DMS 273 treated with DMSO at 0.1 percent for 48 hours (cell line): Measurements from ENCODE around the gene ELP1.
"Not testable (repeated sequence)": the region's sequence is repeated elsewhere in the genome, so short reads cannot be mapped to it uniquely, and the experiment has no call there.

Experiments
- DNase-seq: peaks from one replicate; lab custom pipeline; 2025; lab: John Stamatoyannopoulos, UW

Gene ELP1

DNA sequence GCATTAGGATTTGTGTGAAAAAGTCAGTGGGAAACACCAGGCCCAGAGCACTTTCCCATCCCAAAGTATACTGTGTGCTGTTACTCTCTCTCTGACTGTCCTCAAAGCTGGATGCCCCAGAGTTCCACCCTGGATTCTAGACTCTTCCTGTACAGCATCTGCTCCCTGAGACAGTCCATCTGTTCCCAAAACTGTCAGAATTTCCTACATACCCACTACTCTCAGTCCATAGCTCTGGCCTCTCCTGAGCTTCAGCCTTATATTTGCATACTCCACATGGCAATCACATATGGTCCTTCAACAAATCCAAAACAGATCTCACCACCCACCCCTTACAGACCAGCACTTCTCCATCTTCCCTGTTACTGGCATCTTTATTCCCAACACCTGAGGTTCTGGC is 9.5 kb downstream of the ELP1 start:
- peak; percentile 46 for DNase-seq

DNA sequence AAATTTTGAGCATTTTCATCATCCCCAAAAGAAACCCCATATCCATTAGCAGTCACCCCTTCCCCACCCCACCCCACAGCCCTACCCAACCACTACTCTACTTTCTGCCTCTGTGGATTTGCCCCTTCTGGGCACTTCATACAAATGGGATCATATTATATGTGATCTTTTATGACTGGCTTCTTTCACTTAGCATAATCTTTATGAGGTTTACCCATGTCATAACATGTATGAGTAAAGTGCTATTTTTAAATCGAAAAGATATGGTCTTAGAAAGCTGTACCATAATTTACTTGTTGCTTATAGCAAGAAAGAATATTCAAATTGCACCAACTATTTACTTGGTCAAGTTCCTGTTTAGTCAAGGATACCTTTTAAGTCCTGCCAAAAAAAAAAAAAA is 12.7 kb downstream of the ELP1 start:
- DNase-seq, result no peak

DNA sequence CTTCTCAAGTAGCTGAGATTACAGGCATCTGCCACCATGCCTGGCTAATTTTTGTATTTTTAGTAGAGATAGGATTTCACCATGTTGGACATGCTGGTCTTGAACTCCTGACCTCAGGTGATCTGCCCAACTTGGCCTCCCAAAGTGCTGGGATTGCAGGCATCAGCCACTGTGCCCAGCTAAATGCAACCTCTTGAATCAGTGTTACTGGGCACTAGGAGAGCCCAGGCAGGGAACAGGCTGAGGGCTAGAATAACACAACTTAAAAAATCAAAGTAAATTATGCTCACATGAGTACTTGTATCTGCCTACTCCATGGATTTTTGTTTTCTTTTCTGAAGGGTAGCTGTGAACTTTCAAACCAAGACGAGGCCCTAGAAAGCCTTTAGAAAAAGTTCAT is 13.5 kb downstream of the ELP1 start:
- not testable (repeated sequence) for DNase-seq

DNA sequence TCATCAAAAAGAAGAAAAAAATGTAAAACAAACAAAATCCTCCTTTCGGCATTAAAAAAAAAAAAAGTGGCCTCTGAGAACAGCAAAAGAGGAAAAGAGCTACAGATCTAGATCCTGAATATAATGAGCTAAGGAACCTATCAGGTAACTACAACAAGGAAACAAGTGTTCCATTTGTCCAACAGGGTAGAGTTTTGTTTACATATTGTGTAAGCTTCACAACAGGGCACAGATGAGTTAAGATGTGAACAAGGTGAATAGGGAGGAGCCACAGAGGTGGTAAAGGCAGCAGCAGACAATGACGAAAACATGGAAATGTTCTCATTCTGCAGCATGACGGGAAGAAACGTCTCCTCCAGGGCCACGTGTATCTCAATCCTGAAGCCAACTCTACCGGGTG is 14.4 kb downstream of the ELP1 start:
- DNase-seq, result no peak

DNA sequence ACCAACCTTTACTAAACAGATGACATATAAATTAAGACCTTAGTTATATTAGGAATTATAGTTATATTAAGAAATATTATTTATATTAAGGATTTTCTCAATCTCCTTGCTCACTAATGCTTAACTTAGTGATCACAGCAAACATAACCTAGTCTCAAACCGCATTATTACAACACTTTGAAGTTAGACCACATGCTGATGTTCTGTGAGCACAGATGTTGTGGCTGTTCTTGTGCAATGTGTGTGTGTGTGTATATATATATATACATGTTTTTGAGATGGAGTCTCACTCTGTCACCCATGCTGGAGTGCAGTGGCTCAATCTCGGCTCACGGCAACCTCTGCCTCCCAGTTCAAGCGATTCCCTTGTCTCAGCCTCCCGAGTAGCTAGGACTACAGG is 20.5 kb downstream of the ELP1 start:
- DNase-seq, result no peak

DNA sequence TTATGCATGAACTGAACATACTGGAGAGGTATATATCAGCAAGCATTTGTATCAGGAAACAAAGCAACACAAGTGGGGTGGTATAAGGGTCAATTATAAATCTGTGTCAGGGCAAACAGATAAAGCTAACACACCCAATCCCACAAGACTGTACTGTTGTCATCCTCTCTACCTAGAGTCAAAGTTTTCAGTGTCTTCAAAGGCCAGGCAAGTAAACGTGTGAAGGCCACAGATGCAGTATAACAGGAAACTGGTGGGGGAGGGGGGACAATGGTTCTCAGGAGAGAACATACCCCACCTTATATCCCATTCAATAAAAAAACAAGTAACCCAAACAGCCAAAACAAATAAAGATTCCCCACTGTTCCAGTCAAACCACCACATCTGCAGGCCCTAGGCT is 22.1 kb downstream of the ELP1 start:
- DNase-seq, result no peak

DNA sequence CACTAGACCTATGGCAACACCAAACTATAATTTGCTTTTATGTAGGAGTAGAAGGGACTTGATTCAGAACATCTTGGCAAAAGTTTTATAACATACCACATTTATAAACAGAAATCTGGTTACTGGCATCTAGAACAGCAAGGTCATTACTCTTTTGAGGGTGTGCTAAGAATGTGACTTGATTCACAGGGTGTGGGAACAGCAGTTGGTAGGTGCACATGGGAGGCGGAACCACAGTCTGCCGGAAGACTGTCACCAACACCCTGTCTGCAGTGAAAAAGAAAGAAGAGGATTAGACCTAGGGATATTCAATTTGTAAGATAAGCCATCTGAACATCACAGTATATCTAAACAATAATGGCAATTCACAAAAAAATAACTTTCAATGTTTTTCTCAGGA is 23.0 kb downstream of the ELP1 start:
- DNase-seq, result no peak

DNA sequence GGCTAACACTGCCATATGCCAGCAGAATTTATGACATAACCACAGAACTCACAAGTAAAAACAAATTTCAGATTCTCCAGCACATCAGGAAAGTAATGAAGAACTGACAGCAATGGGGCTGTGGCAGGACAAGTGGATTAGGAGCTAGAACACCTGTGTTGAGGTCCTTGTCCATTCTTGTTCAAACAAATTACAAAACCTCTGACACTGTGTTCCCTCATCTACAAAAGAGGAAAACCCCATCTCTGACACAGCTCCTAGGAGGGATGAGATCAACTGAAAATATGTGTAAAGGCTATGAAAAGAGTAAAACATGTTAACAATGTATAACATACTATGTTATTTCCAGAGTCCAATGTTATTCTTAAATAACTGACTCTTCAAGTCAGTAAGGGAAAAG is 23.5 kb downstream of the ELP1 start:
- DNase-seq, result no peak

DNA sequence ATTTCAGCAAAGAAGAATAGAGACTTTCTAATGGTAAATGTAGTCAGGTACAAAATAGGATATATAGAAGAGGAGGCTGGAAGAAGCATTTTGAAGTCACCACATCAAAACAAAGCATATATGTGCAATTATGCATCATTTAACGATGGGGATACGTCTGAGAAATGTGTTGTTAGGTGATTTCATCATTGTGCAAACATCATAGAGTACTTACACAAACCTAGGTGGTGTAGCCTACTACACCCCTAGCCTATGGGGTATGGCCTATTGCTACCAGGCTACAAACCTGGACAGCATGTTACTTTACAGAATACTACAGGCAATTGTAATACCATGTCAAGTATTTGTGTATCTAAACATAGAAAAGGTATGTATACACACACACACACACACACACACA is 28.4 kb downstream of the ELP1 start:
- no peak for DNase-seq

DNA sequence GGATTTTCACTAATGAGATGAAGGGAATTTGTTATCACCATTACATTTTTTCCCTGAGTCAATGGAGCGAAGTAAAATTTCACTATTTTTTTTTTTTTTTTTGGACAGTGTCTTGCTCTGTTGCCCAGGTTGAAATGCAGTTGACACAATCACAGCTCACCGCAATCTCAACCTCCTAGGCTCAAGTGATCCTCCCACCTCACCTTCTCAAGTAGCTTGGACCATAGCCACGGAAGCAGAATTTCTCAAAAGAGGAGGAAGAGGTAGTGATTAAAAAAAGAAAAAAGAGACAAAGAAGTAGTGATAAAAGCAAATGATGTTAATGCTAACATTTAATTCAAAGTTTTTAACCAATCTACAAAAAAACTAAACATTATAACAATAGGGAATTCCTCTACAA is 29.8 kb downstream of the ELP1 start:
- no peak for DNase-seq

DNA sequence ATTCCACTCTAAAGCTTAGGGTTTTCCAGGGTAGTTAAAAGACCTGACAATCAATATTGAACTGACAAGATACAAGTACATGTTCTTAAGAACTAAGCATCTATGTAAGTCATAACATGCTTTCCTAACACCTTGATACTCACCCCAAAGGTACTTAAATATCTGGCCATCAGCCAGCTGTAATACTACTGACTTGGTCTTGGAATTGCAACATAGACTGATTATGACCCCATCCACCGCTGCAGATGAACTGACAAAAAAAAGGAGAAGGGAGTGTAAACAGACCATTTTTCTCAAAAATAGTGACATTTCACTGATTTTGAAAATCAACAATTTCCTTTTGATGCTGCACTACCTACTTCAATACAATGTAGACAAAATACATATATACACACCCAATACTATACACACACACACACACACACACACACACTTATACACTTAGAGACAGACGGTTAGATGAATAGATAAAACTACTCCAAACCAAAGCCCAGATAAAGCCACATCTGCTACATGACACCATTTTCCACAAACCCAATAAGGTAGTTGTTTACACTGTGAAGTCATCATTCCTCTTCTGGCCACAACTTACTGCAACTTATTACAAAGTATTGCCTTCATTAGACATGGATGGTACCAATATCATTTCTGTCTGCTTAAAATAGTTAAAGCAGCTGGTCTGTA is 30.4 kb downstream of the ELP1 start:
- no peak for DNase-seq

DNA sequence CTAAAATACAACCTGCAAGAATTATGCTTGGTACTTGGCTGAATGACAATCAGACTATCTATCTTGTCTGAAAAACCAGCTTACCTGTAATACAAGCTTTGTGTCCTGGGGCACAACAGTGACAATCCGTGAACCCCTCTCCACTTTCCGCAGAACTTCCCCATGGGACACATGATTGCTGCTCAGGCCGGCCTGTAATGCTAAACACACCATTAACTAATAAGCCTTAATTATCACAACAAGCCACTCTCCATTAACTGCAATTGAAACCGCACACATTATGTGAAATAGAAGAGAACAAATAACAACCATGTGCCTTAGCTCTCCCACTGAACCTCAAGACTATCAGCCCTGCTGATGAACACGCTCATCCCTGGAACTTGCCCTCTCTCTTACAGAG is 33.7 kb downstream of the ELP1 start:
- DNase-seq, result no peak

DNA sequence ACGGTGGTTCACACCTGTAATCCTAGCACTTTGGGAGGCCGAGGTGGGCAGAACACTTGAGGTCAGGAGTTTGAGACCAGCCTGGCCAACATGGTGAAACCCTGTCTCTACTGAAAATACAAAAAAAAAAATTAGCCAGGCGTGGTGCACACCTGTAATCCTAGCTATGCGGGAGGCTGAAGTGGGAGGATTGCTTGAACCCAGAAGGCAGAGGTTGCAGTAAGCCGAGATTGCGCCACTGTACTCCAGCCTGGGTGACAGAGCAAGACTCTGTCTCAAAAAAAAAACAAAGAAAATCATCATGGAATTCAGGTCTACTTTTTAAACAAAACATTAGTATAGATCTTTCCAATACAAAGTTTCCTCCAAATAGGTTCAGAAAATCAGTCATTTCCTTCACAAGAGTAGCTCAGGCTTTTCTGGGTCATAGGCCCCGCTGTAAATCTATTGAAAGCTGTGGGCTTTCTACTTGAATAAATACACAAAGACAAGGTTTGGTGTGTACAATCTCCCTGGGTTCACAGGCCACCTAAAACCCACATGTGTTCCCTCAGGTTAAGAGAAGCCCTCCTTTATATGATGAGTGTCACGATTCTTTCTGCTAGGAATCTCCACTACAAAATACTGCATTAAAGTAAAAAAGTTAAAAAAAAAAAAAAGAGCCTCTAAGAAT is 34.8 kb downstream of the ELP1 start:
- not testable (repeated sequence) for DNase-seq

DNA sequence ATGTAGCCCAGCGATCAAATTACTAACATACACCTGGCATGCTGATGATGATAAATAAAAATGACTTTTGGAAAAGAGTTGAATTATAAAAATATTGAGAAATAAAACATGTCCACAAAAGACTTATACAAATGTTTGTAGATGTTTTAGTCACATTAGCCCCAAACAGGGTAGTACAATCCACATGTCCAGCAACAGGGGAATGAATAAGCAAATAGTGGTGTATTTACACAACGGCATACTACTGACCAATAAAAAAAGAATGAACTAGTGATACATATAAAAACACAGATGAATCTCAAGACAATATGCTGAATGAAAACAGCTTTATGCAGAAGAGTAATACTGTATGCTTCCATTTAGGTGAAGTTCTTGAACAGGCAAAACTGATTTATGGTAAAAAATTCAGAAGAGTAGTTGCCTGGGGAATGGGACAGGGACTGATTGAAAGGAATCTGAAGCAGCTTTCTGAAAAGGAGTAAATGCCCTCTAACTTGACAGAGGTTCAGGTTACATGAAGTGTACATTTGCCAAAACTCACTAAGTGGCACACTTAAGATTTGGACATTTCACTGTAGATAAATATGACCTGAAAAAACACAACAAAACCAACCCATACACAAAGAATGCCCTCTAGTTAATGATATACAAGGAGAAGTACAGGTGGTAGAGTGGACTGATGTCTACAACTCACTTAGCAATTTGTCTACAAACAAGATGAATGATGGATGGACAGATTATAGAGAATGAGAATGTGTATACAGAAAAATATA is 36.4 kb downstream of the ELP1 start:
- no peak for DNase-seq

DNA sequence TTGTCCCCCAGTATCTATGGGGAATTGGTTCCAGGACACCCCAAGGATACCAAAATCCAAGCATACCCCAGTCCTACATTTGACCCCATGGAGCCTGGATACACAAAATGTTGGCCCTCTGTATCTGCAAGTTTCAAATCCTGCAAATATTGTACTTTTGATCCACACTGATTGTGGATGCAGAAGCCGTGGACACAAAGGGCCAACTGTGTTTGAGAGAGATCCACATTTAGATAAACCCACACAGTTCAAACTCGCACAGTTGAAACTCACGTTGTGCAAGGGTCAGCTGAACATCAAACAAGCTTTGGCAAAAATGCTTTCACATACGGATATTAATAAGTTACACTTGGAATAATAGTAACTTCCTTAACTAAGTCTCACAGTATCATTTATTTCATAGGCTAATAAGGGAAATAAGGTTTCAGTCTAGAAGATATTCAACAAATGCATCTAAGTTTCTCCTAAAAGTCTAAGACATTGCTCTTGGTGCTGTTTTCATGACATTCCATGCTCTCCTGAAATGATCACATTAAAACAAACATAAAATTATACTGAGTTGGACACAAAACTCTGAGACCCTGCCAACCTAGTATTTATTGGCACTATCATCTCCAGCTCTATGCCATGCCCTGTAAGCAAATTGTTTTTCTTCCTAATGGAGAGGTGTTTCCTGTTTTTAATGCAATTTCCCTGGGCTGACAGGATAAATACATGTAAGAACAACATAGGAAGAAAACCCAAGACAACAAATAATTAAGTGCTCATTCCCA is 39.5 kb downstream of the ELP1 start:
- no peak for DNase-seq

DNA sequence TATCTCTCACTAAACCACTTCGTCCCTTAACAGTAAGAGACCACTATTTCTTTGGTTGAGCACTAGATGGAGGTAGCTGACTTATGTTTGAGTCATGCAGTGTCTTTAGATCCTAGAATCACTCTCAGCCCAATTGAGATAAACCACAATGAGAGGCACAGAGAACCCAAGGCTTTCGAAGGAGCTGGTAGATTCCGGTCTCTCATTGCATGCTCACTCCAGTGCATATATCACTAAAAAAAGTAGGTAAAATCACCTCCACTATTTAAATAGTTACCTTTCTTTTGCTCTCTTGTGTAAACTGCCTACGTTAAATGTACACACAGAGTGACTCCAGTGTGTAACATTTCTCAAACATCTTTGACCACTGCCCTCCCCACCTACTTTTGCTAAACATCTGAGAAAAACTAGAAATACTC is 44.3 kb downstream of the ELP1 start:
- DNase-seq, result no peak

DNA sequence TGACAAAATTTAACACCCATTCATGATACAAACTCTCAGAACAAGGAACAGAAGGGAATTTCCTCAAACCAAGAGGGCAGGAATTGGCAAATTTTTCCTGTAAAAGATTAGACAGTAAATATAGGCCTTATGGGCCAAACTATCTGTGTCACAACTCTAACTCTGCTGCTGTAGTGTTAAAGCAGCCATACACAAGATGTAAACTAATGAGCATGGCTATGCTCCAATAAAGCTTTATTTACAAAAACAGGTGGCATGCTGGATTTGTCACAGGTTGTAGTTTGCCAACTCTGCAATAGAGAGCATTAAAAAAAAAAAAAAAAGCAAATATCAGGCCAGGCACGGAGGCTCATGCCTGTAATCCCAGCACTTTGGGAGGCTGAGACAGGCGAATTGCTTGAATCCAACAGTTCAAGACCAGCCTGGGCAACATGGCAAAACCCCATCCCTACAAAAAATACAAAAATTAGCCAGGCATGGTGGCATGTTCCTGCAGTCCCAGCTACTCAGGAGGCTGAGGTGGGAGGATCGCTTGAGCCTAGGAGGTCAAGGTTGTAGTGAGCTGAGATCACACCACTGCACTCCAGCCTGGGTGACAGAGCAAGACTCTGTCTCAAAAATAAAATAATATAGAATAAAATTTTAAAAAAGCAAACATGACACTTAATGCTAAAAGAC is 47.2 kb downstream of the ELP1 start:
- DNase-seq, result not testable (repeated sequence)

DNA sequence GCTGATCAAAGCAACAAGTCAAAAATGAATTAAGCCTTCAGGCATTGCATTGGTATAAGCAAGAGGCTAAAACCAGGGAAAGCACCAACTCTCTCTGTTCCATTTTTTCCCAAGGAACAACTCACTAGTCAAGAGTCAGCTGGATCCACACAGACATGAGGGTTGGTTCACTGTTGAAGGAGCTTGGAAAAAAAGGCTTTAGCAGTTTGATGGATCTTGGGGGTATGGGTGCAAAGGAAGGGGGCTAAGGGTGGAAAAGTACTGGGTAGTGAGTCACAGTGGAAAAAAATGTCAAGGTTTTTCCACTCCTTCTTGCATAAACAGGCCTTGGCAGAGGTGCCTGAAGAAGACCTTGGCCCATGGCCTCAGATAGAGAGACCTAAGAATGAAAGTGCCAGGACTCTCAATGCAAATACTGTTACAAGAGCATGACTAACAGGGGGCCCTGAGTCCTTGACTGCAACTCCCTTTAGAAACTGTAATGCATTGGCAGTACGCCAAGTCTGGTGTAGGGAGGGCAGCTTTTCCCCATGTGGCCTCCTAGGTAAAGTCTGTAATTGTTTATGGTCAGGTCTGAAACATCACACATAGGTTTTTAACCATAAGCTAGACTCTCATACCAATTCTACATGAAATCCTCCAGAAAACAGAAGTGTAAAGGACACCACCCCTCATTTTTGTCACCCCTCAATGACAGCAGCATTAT is 48.1 kb downstream of the ELP1 start:
- DNase-seq, result peak; percentile 24

DNA sequence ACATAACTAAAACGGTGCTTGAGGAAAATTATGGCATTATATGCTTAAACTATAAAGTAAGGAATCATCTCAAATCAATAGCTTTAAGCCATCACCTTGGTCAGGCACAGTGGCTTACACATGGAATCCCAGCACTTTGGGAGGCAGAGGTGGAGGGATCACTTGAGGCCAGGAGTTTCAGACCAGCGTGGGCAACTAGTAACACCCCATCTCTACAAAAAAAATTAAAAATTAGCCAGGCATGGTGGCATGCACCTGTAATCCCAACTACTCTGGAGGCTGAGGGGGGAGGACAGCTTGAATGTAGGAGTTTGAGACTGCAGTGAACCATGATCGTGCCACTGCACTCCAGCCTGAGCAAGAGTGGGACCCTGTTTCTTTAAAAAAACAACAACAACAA is 49.2 kb downstream of the ELP1 start:
- no peak for DNase-seq

DNA sequence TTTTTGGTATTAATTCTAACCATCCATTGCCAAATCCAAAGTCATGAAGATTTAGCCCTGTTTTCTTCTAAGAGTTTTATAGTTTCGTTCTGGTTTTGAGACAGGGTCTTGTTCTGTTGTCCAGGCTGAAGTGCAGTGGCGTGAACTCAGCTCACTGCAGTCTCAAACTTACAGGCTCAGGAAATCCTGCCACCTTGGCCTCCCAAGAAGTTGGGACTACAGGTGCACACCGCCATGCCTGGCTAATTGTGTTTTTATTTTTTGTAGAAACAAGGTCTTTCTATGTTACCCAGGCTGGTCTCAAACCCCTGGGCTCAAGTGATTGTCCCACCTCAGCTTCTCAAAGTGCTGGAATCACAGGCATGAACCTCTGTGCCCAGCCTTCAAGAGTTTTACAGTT is 50.8 kb downstream of the ELP1 start:
- no peak for DNase-seq
